Astrocyte of the cerebellum (primary cell): ENCODE measurements around the gene PIK3R1.

ENCODE experiments used
- DNase-seq: peaks from one replicate; pipeline ENCODE4 v3.0.0-alpha.2; 2011; ENCODE audit warnings: low read depth
- H3K4me3 ChIP-seq: 2 replicates; pipeline ENCODE4 v1.5.1; 2011; ENCODE audit warnings: mild to moderate bottlenecking, low read depth, low read length, moderate library complexity
- CTCF ChIP-seq: IDR thresholded peaks from 2 replicates; pipeline ENCODE4 v1.5.1; 2012; ENCODE audit warnings: low read length, low read depth, moderate library complexity, mild to moderate bottlenecking; ENCODE audit errors: missing control alignments
- in situ Hi-C: cut with HindIII; loops from 2 replicates; pipeline ENCODE4 v1.10.0; 2017; ENCODE audit warnings: low sequenced_read_pairs

The PIK3R1 gene

GRCh38 chr5:68224509-68225187 is 9.1 kb downstream of the PIK3R1 start:
- in situ Hi-C loops: loop anchor here (25.0 kb wide), 1 partner anchor 737 kb away; no protein-coding TSS in a partner anchor
- TF ChIP-seq CTCF: no peak
- H3K4me3 ChIP-seq: no peak overlapping the region
- no peak for DNase-seq

DNA sequence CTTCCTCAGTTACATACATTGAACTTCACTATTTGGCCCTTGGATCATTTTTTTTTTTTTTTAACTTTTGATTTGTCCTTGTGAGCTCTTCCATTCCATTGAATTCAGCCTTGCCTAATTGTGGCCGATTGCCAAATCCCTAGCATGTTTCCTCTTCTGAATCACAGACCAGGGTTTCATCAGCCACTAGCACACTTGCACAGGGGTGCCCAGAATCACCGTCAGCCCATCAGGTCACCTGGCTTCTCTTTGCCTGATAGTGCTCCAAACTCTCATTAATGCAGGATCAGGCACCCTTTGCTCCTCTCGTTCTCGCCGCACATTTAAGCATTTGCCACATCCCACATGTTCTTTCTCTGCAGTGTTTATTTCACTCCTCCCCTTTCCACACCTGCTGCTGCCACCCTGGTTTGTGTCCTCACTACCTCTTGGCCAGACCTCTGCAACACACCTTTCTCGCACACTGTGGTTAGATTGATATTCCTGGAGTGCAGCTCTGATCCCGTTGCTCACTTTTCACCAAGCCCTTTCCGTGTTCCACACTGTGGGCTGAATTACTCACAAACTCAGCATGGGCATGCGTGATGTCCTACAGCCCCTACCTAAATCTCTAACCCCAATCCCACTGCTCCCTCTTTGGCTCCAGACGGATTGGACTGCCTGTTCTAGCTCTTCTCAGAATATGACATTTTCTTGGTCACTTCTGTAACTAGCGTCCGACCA is 9.8 kb downstream of the PIK3R1 start:
- TF ChIP-seq CTCF: no peak
- peak; percentile 49 for DNase-seq
- no peak overlapping the region for H3K4me3 ChIP-seq
- in situ Hi-C loops: loop anchor here (25.0 kb wide), 1 partner anchor 738 kb away; no protein-coding TSS in a partner anchor

DNA sequence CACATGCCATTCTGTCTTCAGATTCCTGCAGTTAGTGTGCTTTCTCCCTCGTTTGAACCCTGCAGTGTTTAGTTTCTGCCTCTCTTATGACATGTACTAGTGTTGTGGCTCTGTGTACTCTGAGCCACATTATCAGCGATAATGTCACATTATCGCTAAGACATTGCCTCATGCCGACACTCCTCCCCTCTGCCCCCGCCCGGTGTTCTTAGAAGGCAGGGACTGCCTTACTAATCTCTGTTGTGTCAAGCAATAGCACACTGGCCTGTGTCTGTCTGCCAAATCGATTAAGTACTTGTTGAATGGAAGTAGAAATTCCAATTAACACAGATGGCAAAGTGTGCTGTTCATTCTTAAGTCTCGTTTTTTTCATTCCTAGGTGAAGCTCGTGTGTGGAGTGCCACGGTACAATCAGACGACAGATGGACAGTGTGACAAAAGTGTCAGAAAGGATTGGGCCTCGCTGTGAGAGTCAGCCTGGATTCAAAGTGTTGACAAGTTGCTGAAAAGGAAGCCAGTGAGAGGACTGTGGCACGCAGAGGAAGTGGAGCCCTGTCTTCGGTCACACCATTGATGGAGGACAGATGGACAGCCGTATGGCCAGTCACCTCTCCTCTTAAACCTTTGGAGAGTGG is 10.5 kb downstream of the PIK3R1 start:
- in situ Hi-C loops: loop anchor here (25.0 kb wide), 1 partner anchor 739 kb away; no protein-coding TSS in a partner anchor
- DNase-seq: no peak
- no peak overlapping the region for H3K4me3 ChIP-seq
- no peak for TF ChIP-seq CTCF

- TF ChIP-seq CTCF: no peak
- no peak overlapping the region for H3K4me3 ChIP-seq
- no peak for DNase-seq
- in situ Hi-C loops: loop anchor here (25.0 kb wide), 1 partner anchor 739 kb away; no protein-coding TSS in a partner anchor
Observed at GRCh38 chr5:68226546-68227073, 11.1 kb downstream of the PIK3R1 start.

- in situ Hi-C loops: loop anchor here (25.0 kb wide), 1 partner anchor 740 kb away; no protein-coding TSS in a partner anchor
- no peak for TF ChIP-seq CTCF
- DNase-seq: no peak
- no peak overlapping the region for H3K4me3 ChIP-seq
Observed at GRCh38 chr5:68227532-68228160, 12.1 kb downstream of the PIK3R1 start.

- no peak overlapping the region for H3K4me3 ChIP-seq
- no peak for DNase-seq
- in situ Hi-C loops: loop anchor here (25.0 kb wide), 1 partner anchor 742 kb away; no protein-coding TSS in a partner anchor
- no peak for TF ChIP-seq CTCF
Observed at GRCh38 chr5:68229416-68229815, 13.9 kb downstream of the PIK3R1 start.
